Measurements from ENCODE around the gene PCGF5. TPM values are rescaled to one million over a fixed set of nuclear protein-coding genes. Genes with fewer than 3 reads are reported as not detected.

The PCGF5 gene
- total RNA-seq, 2 donors from 2014 or later = 48.7 to 71.7 TPM

DNA sequence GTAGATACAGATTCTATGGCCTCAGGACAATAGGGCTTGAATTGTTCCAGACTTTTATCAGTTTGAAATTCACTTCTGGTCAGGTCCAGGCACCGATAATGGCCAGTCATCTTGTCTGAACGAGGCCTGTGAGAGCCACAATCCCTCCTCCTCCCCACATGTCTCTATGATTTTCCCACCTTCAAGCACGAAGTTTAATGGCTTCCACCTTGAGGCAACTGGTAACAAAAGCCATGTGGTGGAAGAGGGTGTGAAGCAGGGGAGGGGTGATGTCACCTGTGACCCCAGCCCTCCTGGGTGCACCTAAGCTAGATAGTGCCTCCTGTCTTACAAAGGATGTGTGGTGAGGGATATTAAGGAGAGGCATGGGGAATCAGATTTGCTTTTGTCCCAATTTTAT is 89.2 kb downstream of the PCGF5 start:
- no peak for TF ChIP-seq CTCF (IDR thresholded peaks at IDR 0.05)
- intact Hi-C loops (cut with DNase I) = no loop called here
- no peak overlapping the region for H3K4me3 ChIP-seq
- no peak overlapping the region for H3K9ac ChIP-seq (ENCODE audit: low read depth in 2 of 2, low read length in 2 of 2)
- H3K9me3 ChIP-seq = no peaks in the 10 kb centered on the region
- DNase-seq = no peak
- no peaks in the 10 kb centered on the region for H3K36me3 ChIP-seq
- no peak overlapping the region for H3K27ac ChIP-seq
- H3K4me1 ChIP-seq = no peaks in the 10 kb centered on the region
- H3K27me3 ChIP-seq = no peaks in the 10 kb centered on the region

GRCh38 chr10:91311601-91312381 is 91.3 kb downstream of the PCGF5 start:
- no peaks in the 10 kb centered on the region for H3K4me1 ChIP-seq
- H3K27ac ChIP-seq = no peak overlapping the region
- H3K9me3 ChIP-seq = no peaks in the 10 kb centered on the region
- no peak overlapping the region for H3K4me3 ChIP-seq
- no peak for DNase-seq
- intact Hi-C loops (cut with DNase I) = no loop called here
- no peak for TF ChIP-seq CTCF (IDR thresholded peaks at IDR 0.05)
- H3K27me3 ChIP-seq = no peaks in the 10 kb centered on the region
- no peaks in the 10 kb centered on the region for H3K36me3 ChIP-seq
- H3K9ac ChIP-seq (ENCODE audit: low read depth in 2 of 2, low read length in 2 of 2) = no peak overlapping the region

DNA sequence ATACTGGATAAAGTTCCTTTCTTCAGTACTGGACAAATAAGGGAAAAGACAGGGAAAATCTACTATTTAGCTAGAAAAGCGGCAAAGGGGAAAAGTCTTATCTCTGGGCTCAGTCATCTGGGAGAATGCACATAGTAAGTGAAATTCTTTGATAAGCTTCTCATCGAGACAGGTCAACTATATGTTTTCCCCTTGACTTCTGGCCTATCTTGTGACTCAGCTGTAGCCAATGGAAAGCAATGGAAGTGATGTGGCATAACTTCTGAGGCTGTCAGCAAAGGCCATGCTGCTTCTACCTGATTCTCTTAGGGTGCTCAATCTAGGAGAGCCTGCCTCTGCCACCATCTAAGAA is 91.9 kb downstream of the PCGF5 start:
- Histone ChIP-seq H3K36me3 (no peaks in the 10 kb centered on the region), H3K4me3 (no peak overlapping the region), H3K9ac (ENCODE audit: low read depth in 2 of 2, low read length in 2 of 2) (no peak overlapping the region), H3K27ac (no peak overlapping the region), H3K9me3 (no peaks in the 10 kb centered on the region), H3K4me1 (no peaks in the 10 kb centered on the region), H3K27me3 (no peaks in the 10 kb centered on the region)
- no peak for TF ChIP-seq CTCF (IDR thresholded peaks at IDR 0.05)
- DNase-seq = no peak
- intact Hi-C loops (cut with DNase I) = no loop called here

- Histone ChIP-seq H3K27ac (no peak overlapping the region), H3K36me3 (no peaks in the 10 kb centered on the region), H3K9ac (ENCODE audit: low read depth in 2 of 2, low read length in 2 of 2) (no peak overlapping the region), H3K9me3 (no peaks in the 10 kb centered on the region), H3K4me3 (no peak overlapping the region), H3K4me1 (no peaks in the 10 kb centered on the region), H3K27me3 (no peaks in the 10 kb centered on the region)
- intact Hi-C loops (cut with DNase I) = no loop called here
- TF ChIP-seq CTCF (IDR thresholded peaks at IDR 0.05) = no peak
- DNase-seq = no peak
Measured at GRCh38 chr10:91313796-91314485, 93.5 kb downstream of the PCGF5 start.

GRCh38 chr10:91316486-91316885 is 96.0 kb downstream of the PCGF5 start:
- H3K27me3 ChIP-seq = no peaks in the 10 kb centered on the region
- no peak for TF ChIP-seq CTCF (IDR thresholded peaks at IDR 0.05)

More at GRCh38 chr10:91316486-91316885, 96.0 kb downstream of the PCGF5 start:
- Histone ChIP-seq H3K4me1 (no peaks in the 10 kb centered on the region), H3K27ac (no peak overlapping the region), H3K4me3 (no peak overlapping the region), H3K9me3 (no peaks in the 10 kb centered on the region), H3K36me3 (no peaks in the 10 kb centered on the region), H3K9ac (ENCODE audit: low read depth in 2 of 2, low read length in 2 of 2) (no peak overlapping the region)
- DNase-seq = no peak
- intact Hi-C loops (cut with DNase I) = no loop called here
